ENCODE measurements around the gene ZNF350.

The ZNF350 gene

GRCh38 chr19:51931921-51932320 is 54.7 kb downstream of the ZNF350 start:
- FAIRE-seq (no peak), DNase-seq (ENCODE audit: insufficient read length, low spot score) (no peak)
- no peak for TF ChIP-seq POLR2A (IDR thresholded peaks at IDR 0.05; ENCODE audit: low read depth, low read length)
- TF ChIP-seq POU2F2 (IDR thresholded peaks at IDR 0.05; ENCODE audit: low read depth, low read length), result no peak

- TF ChIP-seq POLR2A (IDR thresholded peaks at IDR 0.05; ENCODE audit: low read depth, low read length) (no peak), TAF1 (IDR thresholded peaks at IDR 0.05; ENCODE audit: low read depth, low read length) (no peak), POLR2AphosphoS5 (IDR thresholded peaks at IDR 0.05; ENCODE audit: low read depth, low read length) (no peak), SPI1 (IDR thresholded peaks at IDR 0.05; ENCODE audit: low read depth, low read length) (no peak), POU2F2 (IDR thresholded peaks at IDR 0.05; ENCODE audit: low read depth, low read length) (no peak), PAX5 (IDR thresholded peaks at IDR 0.05; ENCODE audit: insufficient read depth, low read length, severe bottlenecking) (no peak)
- no peak for FAIRE-seq
- no peak for DNase-seq (ENCODE audit: insufficient read length, low spot score)
Measured at GRCh38 chr19:51927859-51928258, 58.8 kb downstream of the ZNF350 start.

- DNase-seq (ENCODE audit: insufficient read length, low spot score), result peak; percentile 64
- FAIRE-seq, result peak; percentile 97
- TF ChIP-seq PAX5 (IDR thresholded peaks at IDR 0.05; ENCODE audit: insufficient read depth, low read length, severe bottlenecking), result peak; percentile 9
- TF ChIP-seq POLR2AphosphoS5 (IDR thresholded peaks at IDR 0.05; ENCODE audit: low read depth, low read length), result no peak
- peak; percentile 48; the same call in 1 of the 2 replicates for TF ChIP-seq POU2F2 (IDR thresholded peaks at IDR 0.05; ENCODE audit: low read depth, low read length)
- TF ChIP-seq POLR2A (IDR thresholded peaks at IDR 0.05; ENCODE audit: low read depth, low read length), result no peak
- no peak for TF ChIP-seq TAF1 (IDR thresholded peaks at IDR 0.05; ENCODE audit: low read depth, low read length)
- TF ChIP-seq SPI1 (IDR thresholded peaks at IDR 0.05; ENCODE audit: low read depth, low read length), result no peak
Measured at GRCh38 chr19:51926784-51927741, 59.6 kb downstream of the ZNF350 start, which contains the start of gene ZNF613. Gene ZNF613 (plus strand): TSS chr19:51927472. CDS start chr19:51936221, 8,749 bp downstream.

GRCh38 chr19:51926426-51926783 is 60.2 kb downstream of the ZNF350 start:
- FAIRE-seq (no peak), DNase-seq (ENCODE audit: insufficient read length, low spot score) (no peak)
- no peak for TF ChIP-seq POLR2A (IDR thresholded peaks at IDR 0.05; ENCODE audit: low read depth, low read length)
- no peak for TF ChIP-seq POLR2AphosphoS5 (IDR thresholded peaks at IDR 0.05; ENCODE audit: low read depth, low read length)
- TF ChIP-seq PAX5 (IDR thresholded peaks at IDR 0.05; ENCODE audit: insufficient read depth, low read length, severe bottlenecking), result no peak
- no peak for TF ChIP-seq TAF1 (IDR thresholded peaks at IDR 0.05; ENCODE audit: low read depth, low read length)
- no peak for TF ChIP-seq POU2F2 (IDR thresholded peaks at IDR 0.05; ENCODE audit: low read depth, low read length)
- no peak for TF ChIP-seq SPI1 (IDR thresholded peaks at IDR 0.05; ENCODE audit: low read depth, low read length)

- FAIRE-seq (no peak), DNase-seq (ENCODE audit: insufficient read length, low spot score) (no peak)
- TF ChIP-seq SPI1 (IDR thresholded peaks at IDR 0.05; ENCODE audit: low read depth, low read length) (no peak), POLR2A (IDR thresholded peaks at IDR 0.05; ENCODE audit: low read depth, low read length) (no peak), POLR2AphosphoS5 (IDR thresholded peaks at IDR 0.05; ENCODE audit: low read depth, low read length) (no peak), POU2F2 (IDR thresholded peaks at IDR 0.05; ENCODE audit: low read depth, low read length) (no peak), PAX5 (IDR thresholded peaks at IDR 0.05; ENCODE audit: insufficient read depth, low read length, severe bottlenecking) (no peak), TAF1 (IDR thresholded peaks at IDR 0.05; ENCODE audit: low read depth, low read length) (no peak)
Measured at GRCh38 chr19:51921949-51922348, 64.7 kb downstream of the ZNF350 start.

GRCh38 chr19:51919606-51920005 is 67.0 kb downstream of the ZNF350 start:
- DNase-seq (ENCODE audit: insufficient read length, low spot score) (no peak), FAIRE-seq (no peak)
- TF ChIP-seq POLR2A (IDR thresholded peaks at IDR 0.05; ENCODE audit: low read depth, low read length) (no peak), TAF1 (IDR thresholded peaks at IDR 0.05; ENCODE audit: low read depth, low read length) (no peak), PAX5 (IDR thresholded peaks at IDR 0.05; ENCODE audit: insufficient read depth, low read length, severe bottlenecking) (no peak)

- DNase-seq (ENCODE audit: insufficient read length, low spot score), result no peak
- FAIRE-seq, result no peak
- TF ChIP-seq POLR2AphosphoS5 (IDR thresholded peaks at IDR 0.05; ENCODE audit: low read depth, low read length), result no peak
- TF ChIP-seq POU2F2 (IDR thresholded peaks at IDR 0.05; ENCODE audit: low read depth, low read length), result no peak
- peak; percentile 75 for TF ChIP-seq SPI1 (IDR thresholded peaks at IDR 0.05; ENCODE audit: low read depth, low read length)
- no peak for TF ChIP-seq PAX5 (IDR thresholded peaks at IDR 0.05; ENCODE audit: insufficient read depth, low read length, severe bottlenecking)
- no peak for TF ChIP-seq POLR2A (IDR thresholded peaks at IDR 0.05; ENCODE audit: low read depth, low read length)
- no peak for TF ChIP-seq TAF1 (IDR thresholded peaks at IDR 0.05; ENCODE audit: low read depth, low read length)
Measured at GRCh38 chr19:51916167-51916566, 70.5 kb downstream of the ZNF350 start.

GRCh38 chr19:51915324-51915867 is 71.2 kb downstream of the ZNF350 start:
- no peak for DNase-seq (ENCODE audit: insufficient read length, low spot score)
- FAIRE-seq, result no peak
- TF ChIP-seq PAX5 (IDR thresholded peaks at IDR 0.05; ENCODE audit: insufficient read depth, low read length, severe bottlenecking), result no peak
- no peak for TF ChIP-seq SPI1 (IDR thresholded peaks at IDR 0.05; ENCODE audit: low read depth, low read length)
- no peak for TF ChIP-seq TAF1 (IDR thresholded peaks at IDR 0.05; ENCODE audit: low read depth, low read length)
- no peak for TF ChIP-seq POU2F2 (IDR thresholded peaks at IDR 0.05; ENCODE audit: low read depth, low read length)
- TF ChIP-seq POLR2AphosphoS5 (IDR thresholded peaks at IDR 0.05; ENCODE audit: low read depth, low read length), result no peak
- TF ChIP-seq POLR2A (IDR thresholded peaks at IDR 0.05; ENCODE audit: low read depth, low read length), result no peak
